MCF 10A (cell line): Measurements from ENCODE around the gene MMP14. TPM values are rescaled to one million over a fixed set of nuclear protein-coding genes. Genes with fewer than 3 reads are reported as not detected.
"Not testable (repeated sequence)": the region's sequence is repeated elsewhere in the genome, so short reads cannot be mapped to it uniquely, and the experiment has no call there.

Experiments
- BruUV-seq: library from RNA; stranded (reverse); fragments of 400-500 nt; replicated peaks from 2 replicates; lab custom pipeline; 2021; lab: Mats Ljungman, UMichigan
- CTCF ChIA-PET: fragments of 300-600 bp; sonication (Branson Sonifier 250); formaldehyde crosslinking; extraction: SDS; loops from one replicate; lab custom pipeline; 2021; ENCODE audit warnings: antibody characterized with exemption, inconsistent platforms; lab: Yijun Ruan, JAX
- POLR2A ChIA-PET: fragments of 300-600, 350-650 bp; sonication (Branson Sonifier 250); formaldehyde crosslinking; extraction: SDS; loops from one replicate; lab custom pipeline; 2020; ENCODE audit warnings: antibody characterized with exemption, inconsistent platforms; lab: Yijun Ruan, JAX
- DNase-seq: peaks from one replicate; pipeline ENCODE4 v3.0.0-alpha.2; 2018; ENCODE audit not compliant: unreplicated experiment
- H3K27ac Mint-ChIP-seq: one replicate; pipeline ENCODE4 v1.8.0; 2022; ENCODE audit warnings: mild to moderate bottlenecking, low read depth, mixed read lengths; ENCODE audit not compliant: unreplicated experiment
- H3K27me3 Mint-ChIP-seq: one replicate; pipeline ENCODE4 v1.8.0; 2022; ENCODE audit warnings: mixed read lengths; ENCODE audit not compliant: insufficient read depth, unreplicated experiment
- H3K36me3 Mint-ChIP-seq: one replicate; pipeline ENCODE4 v1.8.0; 2022; ENCODE audit warnings: mild to moderate bottlenecking, moderate library complexity, mixed read lengths; ENCODE audit not compliant: insufficient read depth, unreplicated experiment
- H3K4me1 Mint-ChIP-seq: one replicate; pipeline ENCODE4 v1.8.0; 2022; ENCODE audit warnings: mixed read lengths; ENCODE audit not compliant: insufficient read depth, unreplicated experiment
- H3K4me3 Mint-ChIP-seq: one replicate; pipeline ENCODE4 v1.8.0; 2022; ENCODE audit warnings: mild to moderate bottlenecking, moderate library complexity, mixed read lengths; ENCODE audit not compliant: unreplicated experiment
- H3K9me3 Mint-ChIP-seq: one replicate; pipeline ENCODE4 v1.8.0; 2022; ENCODE audit warnings: mixed read lengths; ENCODE audit not compliant: unreplicated experiment
- intact Hi-C: fragments of 100-400 bp; cut with micrococcal nuclease; formaldehyde crosslinking; loops from 2 replicates; pipeline ENCODE4 v1.14.1; 2022
- total RNA-seq: library from RNA; stranded (reverse); gene quantifications from 2 replicates; pipeline ENCODE4 v1.2.3, GENCODE V29; 2022
- TF ChIP-seq, protein P1 (sequence below): fragments of 200-600 bp; IDR thresholded peaks from one replicate; pipeline ENCODE4 v1.8.0; 2022; ENCODE audit warnings: antibody characterized with exemption, mild to moderate bottlenecking; ENCODE audit not compliant: unreplicated experiment

MMP14 gene
- total RNA-seq, 1 experiment from 2014 or later: 71.5 TPM

DNA sequence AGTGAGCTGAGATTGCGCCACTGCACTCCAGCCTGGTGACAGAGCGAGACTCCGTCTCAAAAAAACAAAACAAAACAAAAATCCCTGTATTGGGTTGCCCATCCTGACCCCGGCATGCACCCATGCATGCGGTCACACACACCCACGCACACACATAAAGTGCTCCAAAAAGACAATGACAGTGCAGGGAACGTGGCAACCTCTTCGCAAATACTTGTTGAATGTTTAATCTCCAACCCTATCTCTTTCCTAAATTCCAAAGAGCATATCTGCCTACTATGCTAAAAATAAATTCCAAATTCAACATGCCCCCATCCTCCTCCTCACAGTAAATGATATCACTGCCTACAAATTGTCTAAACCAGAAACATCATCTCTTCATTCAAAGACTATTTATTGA lies 34.7 kb upstream of the MMP14 start:
- no TSS peak for BruUV-seq
- Mint-ChIP-seq H3K27ac (no peak overlapping the region), H3K4me1 (peaks cover under 1% of the 10 kb centered on the region), H3K36me3 (no peaks in the 10 kb centered on the region), H3K4me3 (no peak overlapping the region), H3K27me3 (peaks cover 25% of the 10 kb centered on the region), H3K9me3 (peaks cover 8% of the 10 kb centered on the region)
- ChIA-PET CTCF (no interaction called here), POLR2A (no interaction called here)
- TF ChIP-seq, protein P1, sequence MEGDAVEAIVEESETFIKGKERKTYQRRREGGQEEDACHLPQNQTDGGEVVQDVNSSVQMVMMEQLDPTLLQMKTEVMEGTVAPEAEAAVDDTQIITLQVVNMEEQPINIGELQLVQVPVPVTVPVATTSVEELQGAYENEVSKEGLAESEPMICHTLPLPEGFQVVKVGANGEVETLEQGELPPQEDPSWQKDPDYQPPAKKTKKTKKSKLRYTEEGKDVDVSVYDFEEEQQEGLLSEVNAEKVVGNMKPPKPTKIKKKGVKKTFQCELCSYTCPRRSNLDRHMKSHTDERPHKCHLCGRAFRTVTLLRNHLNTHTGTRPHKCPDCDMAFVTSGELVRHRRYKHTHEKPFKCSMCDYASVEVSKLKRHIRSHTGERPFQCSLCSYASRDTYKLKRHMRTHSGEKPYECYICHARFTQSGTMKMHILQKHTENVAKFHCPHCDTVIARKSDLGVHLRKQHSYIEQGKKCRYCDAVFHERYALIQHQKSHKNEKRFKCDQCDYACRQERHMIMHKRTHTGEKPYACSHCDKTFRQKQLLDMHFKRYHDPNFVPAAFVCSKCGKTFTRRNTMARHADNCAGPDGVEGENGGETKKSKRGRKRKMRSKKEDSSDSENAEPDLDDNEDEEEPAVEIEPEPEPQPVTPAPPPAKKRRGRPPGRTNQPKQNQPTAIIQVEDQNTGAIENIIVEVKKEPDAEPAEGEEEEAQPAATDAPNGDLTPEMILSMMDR: no peak
- DNase-seq: no peak
- intact Hi-C loops: no loop called here

DNA sequence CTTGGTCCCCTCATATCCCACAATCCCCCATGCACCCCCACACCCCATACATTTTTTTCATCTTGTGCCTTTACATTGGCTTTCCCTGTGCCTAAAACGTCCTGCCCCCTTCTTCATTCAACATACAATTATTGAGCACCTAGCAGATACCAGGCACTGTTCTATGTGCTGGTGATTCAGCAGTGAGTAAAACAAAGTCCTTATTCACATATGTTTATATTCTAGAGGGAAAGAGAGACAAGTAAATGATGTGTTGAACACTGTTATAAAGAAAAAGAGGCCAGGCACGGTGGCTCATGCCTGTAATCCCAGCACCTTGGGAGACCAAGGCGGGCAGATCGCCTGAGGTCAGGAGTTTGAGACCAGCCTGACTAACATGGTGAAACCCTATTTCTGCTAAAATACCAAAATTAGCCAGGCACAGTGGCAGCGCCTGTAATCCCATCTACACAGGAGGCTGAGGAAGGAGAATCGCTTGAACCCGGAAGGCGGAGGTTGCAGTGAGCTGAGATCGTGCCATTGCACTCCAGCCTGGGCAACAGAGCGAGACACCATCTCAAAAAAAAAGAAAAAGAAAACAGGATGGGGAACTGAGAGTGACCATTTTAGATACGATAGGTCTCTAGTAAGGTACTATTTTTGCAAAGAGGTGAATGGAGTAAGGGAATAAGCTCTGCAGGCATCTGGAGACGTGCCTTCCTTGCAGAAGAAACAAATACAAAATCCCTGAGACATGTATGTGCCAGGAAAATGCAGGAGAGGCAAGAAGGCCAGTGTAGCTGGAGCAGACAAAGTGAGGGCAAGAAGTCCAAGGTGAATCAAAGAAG lies 33.3 kb upstream of the MMP14 start:
- DNase-seq: no peak
- H3K27me3 Mint-ChIP-seq: peaks cover 21% of the 10 kb centered on the region
- H3K9me3 Mint-ChIP-seq: peaks cover 8% of the 10 kb centered on the region
- no peak overlapping the region for H3K4me3 Mint-ChIP-seq
- H3K27ac Mint-ChIP-seq: no peak overlapping the region
- intact Hi-C loops: no loop called here
- TF ChIP-seq, protein P1: no peak
- POLR2A ChIA-PET: interaction anchor here (0.6 to 0.7 kb wide), 2 partner anchors 37 to 196 kb away, joined by 3 to 4 read pairs; no protein-coding TSS in a partner anchor
- H3K4me1 Mint-ChIP-seq: peaks cover 10% of the 10 kb centered on the region
- CTCF ChIA-PET: interaction anchor here (0.6 kb wide), 2 partner anchors 12 to 21 kb away, joined by 3 read pairs; no protein-coding TSS in a partner anchor
- no peaks in the 10 kb centered on the region for H3K36me3 Mint-ChIP-seq
- BruUV-seq: no TSS peak

DNA sequence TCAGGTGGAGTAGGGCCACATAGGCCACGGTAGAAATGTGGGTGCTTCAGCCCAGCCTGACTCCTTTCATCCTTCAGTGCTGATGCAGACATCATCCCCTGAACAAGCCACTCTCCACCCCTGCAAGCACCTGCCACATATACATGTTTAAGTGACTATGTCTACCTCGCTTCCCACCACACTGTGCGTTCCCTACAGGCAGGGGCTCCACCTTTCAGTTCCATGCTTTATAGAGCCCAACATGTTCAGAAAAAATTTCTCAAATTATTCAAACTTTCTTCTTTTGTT lies 32.8 kb upstream of the MMP14 start:
- DNase-seq: no peak
- TF ChIP-seq, protein P1: no peak
- Mint-ChIP-seq H3K9me3 (peaks cover 8% of the 10 kb centered on the region), H3K27ac (no peak overlapping the region), H3K4me1 (peaks cover 10% of the 10 kb centered on the region), H3K36me3 (no peaks in the 10 kb centered on the region), H3K27me3 (peaks cover 16% of the 10 kb centered on the region), H3K4me3 (no peak overlapping the region)
- CTCF ChIA-PET: interaction anchor here (0.6 kb wide), 2 partner anchors 12 to 74 kb away, joined by 3 read pairs; no protein-coding TSS in a partner anchor
- no TSS peak for BruUV-seq
- POLR2A ChIA-PET: interaction anchor here (0.7 kb wide), 1 partner anchor 196 kb away, joined by 4 read pairs; no protein-coding TSS in a partner anchor
- intact Hi-C loops: no loop called here

DNA sequence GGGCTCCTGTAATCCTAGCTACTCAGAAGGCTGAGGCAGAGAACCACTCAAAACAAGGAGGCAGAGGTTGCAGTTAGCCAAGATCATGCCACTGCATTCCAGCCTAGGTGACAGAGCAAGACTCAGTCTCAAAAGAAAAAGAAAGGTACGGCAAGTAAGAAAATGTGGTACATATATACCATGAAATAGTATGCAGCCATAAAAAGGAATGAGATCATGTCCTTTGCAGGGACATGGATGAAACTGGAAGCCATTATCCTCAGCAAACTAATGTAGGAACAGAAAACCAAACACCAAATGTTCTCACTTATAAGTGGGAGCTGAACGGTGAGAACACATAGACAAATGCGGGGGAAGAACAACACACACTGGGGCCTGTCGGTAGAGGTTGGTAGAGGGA lies 31.1 kb upstream of the MMP14 start:
- H3K9me3 Mint-ChIP-seq, intact Hi-C loops: not testable (repeated sequence)
- H3K4me1 Mint-ChIP-seq: peaks cover 10% of the 10 kb centered on the region

More for the DNA sequence above, 31.1 kb upstream of the MMP14 start:
- CTCF ChIA-PET: interaction anchor here (0.6 kb wide), 2 partner anchors 37 to 92 kb away, joined by 3 read pairs; no protein-coding TSS in a partner anchor
- POLR2A ChIA-PET: interaction anchor here (1.0 kb wide), 1 partner anchor 19 kb away, joined by 5 read pairs; no protein-coding TSS in a partner anchor
- BruUV-seq, H3K27me3 Mint-ChIP-seq, H3K36me3 Mint-ChIP-seq, H3K27ac Mint-ChIP-seq, H3K4me3 Mint-ChIP-seq, DNase-seq: not testable (repeated sequence)
